ENCODE measurements around the gene RDH13.

GRCh38 chr19:55018633-55019032 lies 44.3 kb downstream of the RDH13 start:
- TF ChIP-seq CTCF (IDR thresholded peaks at IDR 0.05) (no peak), POLR2A (IDR thresholded peaks at IDR 0.05) (no peak)
